GM10266 (cell line): ENCODE data around the gene PRODH2.
A peak's percentile ranks its signal among the peaks of the same experiment; 100 is the strongest.

Experiments
- DNase-seq: peaks from one replicate; pipeline ENCODE4 v3.0.0; 2012; ENCODE audit errors: extremely low spot score
- TF ChIP-seq, protein P1 (sequence below): IDR thresholded peaks from 2 replicates; pipeline ENCODE4 v1.5.1; 2012; ENCODE audit warnings: mild to moderate bottlenecking, low read depth; ENCODE audit not compliant: control insufficient read depth, insufficient read depth; ENCODE audit errors: missing control alignments

PRODH2 gene

DNA sequence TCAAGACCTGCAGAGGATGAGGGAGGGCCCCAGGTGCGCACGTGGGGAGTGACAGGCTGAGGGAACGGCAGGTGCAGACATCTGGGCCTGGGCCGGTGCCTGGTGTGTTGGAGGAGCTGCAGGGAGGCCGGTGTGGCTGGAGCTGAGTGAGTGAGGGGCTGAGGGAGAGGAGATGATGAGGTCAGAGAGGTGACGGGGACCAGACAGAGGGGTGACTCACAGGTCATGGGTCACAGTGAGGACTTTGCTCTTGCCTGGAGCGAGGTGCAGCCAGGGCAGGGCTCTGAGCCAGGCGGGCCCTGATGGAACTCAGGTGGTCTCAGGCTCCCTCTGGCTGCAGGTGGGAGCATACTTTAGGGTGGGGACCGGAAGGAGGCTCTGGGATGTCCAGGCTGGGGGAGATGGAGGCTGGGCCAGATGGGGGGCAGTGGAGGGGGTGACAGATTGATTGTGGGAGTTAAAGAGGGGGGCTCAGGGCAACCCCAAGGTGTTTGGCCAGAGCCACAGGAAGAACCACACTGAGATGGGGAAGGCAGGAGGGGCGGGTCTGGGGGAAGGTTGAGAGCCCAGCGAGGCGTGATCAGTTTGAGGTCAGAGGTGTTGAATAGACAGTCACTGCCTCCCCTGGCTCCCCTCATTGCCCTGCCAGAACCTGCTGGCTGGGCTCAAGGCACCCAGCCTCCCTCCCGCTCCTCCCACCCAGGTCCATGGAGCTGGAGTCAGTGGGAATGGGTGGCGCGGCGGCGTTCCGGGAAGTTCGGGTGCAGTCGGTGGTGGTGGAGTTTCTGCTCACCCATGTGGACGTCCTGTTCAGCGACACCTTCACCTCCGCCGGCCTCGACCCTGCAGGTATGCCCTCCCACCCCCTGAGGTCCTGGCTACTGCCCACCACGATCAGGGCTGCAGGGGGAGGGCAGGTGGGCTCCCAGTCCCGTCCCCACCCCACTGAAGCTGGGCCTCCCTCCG lies 28.9 kb downstream of the PRODH2 start:
- TF ChIP-seq, protein P1, sequence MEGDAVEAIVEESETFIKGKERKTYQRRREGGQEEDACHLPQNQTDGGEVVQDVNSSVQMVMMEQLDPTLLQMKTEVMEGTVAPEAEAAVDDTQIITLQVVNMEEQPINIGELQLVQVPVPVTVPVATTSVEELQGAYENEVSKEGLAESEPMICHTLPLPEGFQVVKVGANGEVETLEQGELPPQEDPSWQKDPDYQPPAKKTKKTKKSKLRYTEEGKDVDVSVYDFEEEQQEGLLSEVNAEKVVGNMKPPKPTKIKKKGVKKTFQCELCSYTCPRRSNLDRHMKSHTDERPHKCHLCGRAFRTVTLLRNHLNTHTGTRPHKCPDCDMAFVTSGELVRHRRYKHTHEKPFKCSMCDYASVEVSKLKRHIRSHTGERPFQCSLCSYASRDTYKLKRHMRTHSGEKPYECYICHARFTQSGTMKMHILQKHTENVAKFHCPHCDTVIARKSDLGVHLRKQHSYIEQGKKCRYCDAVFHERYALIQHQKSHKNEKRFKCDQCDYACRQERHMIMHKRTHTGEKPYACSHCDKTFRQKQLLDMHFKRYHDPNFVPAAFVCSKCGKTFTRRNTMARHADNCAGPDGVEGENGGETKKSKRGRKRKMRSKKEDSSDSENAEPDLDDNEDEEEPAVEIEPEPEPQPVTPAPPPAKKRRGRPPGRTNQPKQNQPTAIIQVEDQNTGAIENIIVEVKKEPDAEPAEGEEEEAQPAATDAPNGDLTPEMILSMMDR, result peak; percentile 5
- DNase-seq, result no peak

GRCh38 chr19:35782589-35782988 lies 30.1 kb downstream of the PRODH2 start:
- no peak for DNase-seq
- TF ChIP-seq, protein P1, result no peak

- TF ChIP-seq, protein P1, result no peak
- no peak for DNase-seq
Observed at GRCh38 chr19:35781650-35782049, 31.0 kb downstream of the PRODH2 start.

- DNase-seq, result no peak
- TF ChIP-seq, protein P1, result no peak
Observed at GRCh38 chr19:35780717-35781116, 31.9 kb downstream of the PRODH2 start.

- no peak for DNase-seq
- TF ChIP-seq, protein P1, result no peak
Observed at GRCh38 chr19:35780058-35780457, 32.6 kb downstream of the PRODH2 start.

GRCh38 chr19:35779033-35779432 lies 33.6 kb downstream of the PRODH2 start:
- no peak for DNase-seq
- TF ChIP-seq, protein P1, result no peak

- DNase-seq, result no peak
- TF ChIP-seq, protein P1, result no peak
Observed at GRCh38 chr19:35777961-35778360, 34.7 kb downstream of the PRODH2 start.
